ENCODE results near the gene AGAP3.

DNA sequence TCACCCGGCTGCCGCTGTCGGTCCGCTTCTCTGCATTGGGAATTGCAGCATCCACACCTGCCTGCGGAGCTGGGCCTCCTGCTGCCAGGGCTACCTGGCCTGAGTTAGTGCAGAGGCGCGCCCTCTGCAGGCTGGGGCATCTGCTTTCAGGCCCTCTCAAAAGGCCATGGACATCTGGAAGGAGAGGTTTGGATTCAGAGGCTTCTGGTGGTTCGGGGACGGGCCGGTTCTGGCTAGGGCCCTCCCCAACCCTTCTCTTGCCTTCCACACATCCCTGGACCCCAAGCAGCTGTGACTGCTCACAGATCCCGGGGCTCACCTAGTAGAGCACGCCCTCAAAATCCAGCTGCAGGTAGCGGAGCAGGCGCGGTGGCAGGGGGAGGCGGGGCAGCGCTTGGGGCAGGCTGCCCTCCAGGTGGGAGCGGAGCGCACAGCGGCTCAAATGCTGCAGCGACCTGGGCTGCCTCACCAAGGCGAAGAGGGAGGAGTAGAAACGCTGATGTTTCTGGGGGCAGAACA lies 89.6 kb downstream of the AGAP3 start:
- TF ChIP-seq, protein P1, sequence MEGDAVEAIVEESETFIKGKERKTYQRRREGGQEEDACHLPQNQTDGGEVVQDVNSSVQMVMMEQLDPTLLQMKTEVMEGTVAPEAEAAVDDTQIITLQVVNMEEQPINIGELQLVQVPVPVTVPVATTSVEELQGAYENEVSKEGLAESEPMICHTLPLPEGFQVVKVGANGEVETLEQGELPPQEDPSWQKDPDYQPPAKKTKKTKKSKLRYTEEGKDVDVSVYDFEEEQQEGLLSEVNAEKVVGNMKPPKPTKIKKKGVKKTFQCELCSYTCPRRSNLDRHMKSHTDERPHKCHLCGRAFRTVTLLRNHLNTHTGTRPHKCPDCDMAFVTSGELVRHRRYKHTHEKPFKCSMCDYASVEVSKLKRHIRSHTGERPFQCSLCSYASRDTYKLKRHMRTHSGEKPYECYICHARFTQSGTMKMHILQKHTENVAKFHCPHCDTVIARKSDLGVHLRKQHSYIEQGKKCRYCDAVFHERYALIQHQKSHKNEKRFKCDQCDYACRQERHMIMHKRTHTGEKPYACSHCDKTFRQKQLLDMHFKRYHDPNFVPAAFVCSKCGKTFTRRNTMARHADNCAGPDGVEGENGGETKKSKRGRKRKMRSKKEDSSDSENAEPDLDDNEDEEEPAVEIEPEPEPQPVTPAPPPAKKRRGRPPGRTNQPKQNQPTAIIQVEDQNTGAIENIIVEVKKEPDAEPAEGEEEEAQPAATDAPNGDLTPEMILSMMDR (IDR thresholded peaks at IDR 0.05): no peak
- TF ChIP-seq POLR2A (IDR thresholded peaks at IDR 0.05): no peak
